ENCODE results near the gene MECR. TPM values are rescaled to one million over a fixed set of nuclear protein-coding genes. Genes with fewer than 3 reads are reported as not detected.

MECR gene
- total RNA-seq, 1 experiment from 2014 or later: 42.9 TPM

- peak overlapping the region; percentile 74 for H3K9ac ChIP-seq (ENCODE audit: low read length)
Observed at GRCh38 chr1:29236712-29237128, 6.0 kb upstream of the MECR start.

More at GRCh38 chr1:29236712-29237128, 6.0 kb upstream of the MECR start:
- H3K27me3 ChIP-seq (ENCODE audit: insufficient read depth, low read length): no peaks in the 10 kb centered on the region
- POLR2A ChIA-PET: no interaction called here
- no peak for ATAC-seq
- peak overlapping the region; percentile 89 to 97 for H3K4me3 ChIP-seq (replicated peaks in 1 of 2; ENCODE audit: low read depth in 1 of 2, low read length in 2 of 2)
- H3K36me3 ChIP-seq (ENCODE audit: control insufficient read depth in 1 of 2, insufficient read depth in 2 of 2, low read length in 2 of 2): no peaks in the 10 kb centered on the region
- H3K79me2 ChIP-seq (ENCODE audit: insufficient read depth, low read length): peaks cover 17% of the 10 kb centered on the region; the same call in 1 of the 2 replicates
- no peak for DNase-seq (ENCODE audit: low read depth, low spot score)
- no peaks in the 10 kb centered on the region for H3K9me3 ChIP-seq (ENCODE audit: control insufficient read depth in 1 of 2, insufficient read depth in 1 of 2, low read depth in 1 of 2, low read length in 2 of 2)
- H3K27ac ChIP-seq (ENCODE audit: low read depth, low read length): peak overlapping the region; percentile 53; the same call in 1 of the 2 replicates
- CTCF ChIA-PET: no interaction called here
- no peaks in the 10 kb centered on the region for H3K9me2 ChIP-seq (ENCODE audit: insufficient read depth)
- intact Hi-C loops (cut with micrococcal nuclease): loop anchor here (2.0 to 10.0 kb wide), 9 partner anchors 138 to 1678 kb away; no protein-coding TSS in a partner anchor
- H2AFZ ChIP-seq (ENCODE audit: low read depth, low read length, poor library complexity, severe bottlenecking): peak overlapping the region; percentile 59
- no TSS peak for BruUV-seq (replicated peaks)
- peak overlapping the region; percentile 99 for H3K4me2 ChIP-seq (ENCODE audit: low read length)
- RAD21 ChIA-PET (ENCODE audit: low non-redundant PET in 1 of 2, low total read pairs in 2 of 2, uncharacterized antibody in 2 of 2, unreplicated experiment in 2 of 2): no interaction called here
- peaks cover 17 to 31% of the 10 kb centered on the region in 2 experiments for H3K4me1 ChIP-seq (ENCODE audit: control insufficient read depth in 1 of 2, insufficient read depth in 2 of 2, low read length in 2 of 2)
- TF ChIP-seq EZH2phosphoT487 (IDR thresholded peaks at IDR 0.05; ENCODE audit: borderline replicate concordance) (no peak), ATF3 (IDR thresholded peaks at IDR 0.05) (no peak), POLR2AphosphoS5 (IDR thresholded peaks at IDR 0.05; ENCODE audit: low read depth, low read length) (no peak; the same call in 1 of the 2 replicates), MAX (IDR thresholded peaks at IDR 0.05) (no peak), ZBTB33 (IDR thresholded peaks at IDR 0.05; ENCODE audit: extremely low read depth, insufficient replicate concordance, low read length) (no peak), RAD21 (IDR thresholded peaks at IDR 0.05; ENCODE audit: low read depth) (no peak), ZFX (IDR thresholded peaks at IDR 0.05) (no peak), ZNF274 (IDR thresholded peaks at IDR 0.05; ENCODE audit: low read depth, low read length) (no peak), CEBPB (IDR thresholded peaks at IDR 0.05; ENCODE audit: low read depth) (no peak), POLR2A (IDR thresholded peaks at IDR 0.05; ENCODE audit: borderline replicate concordance, extremely low read depth, insufficient read depth, insufficient read length) (no peak), SRF (IDR thresholded peaks at IDR 0.05; ENCODE audit: low read depth) (no peak), SIN3A (IDR thresholded peaks at IDR 0.05; ENCODE audit: low read depth) (no peak), CTCF (IDR thresholded peaks at IDR 0.05 in 2 of 3, conservative IDR thresholded peaks at IDR 0.05 in 1 of 3; ENCODE audit: borderline replicate concordance in 1 of 3, insufficient read depth in 1 of 3, low read depth in 2 of 3, low read length in 2 of 3) (no peak), EGR1 (IDR thresholded peaks at IDR 0.05; ENCODE audit: low read depth) (no peak), FOSL1 (IDR thresholded peaks at IDR 0.05; ENCODE audit: low read depth) (no peak), CBX3 (IDR thresholded peaks at IDR 0.05; ENCODE audit: low read depth) (no peak), REST (IDR thresholded peaks at IDR 0.05; ENCODE audit: low read depth) (no peak), TCF7L2 (IDR thresholded peaks at IDR 0.05; ENCODE audit: borderline replicate concordance, extremely low read depth, insufficient read depth, insufficient read length) (no peak), ELF1 (IDR thresholded peaks at IDR 0.05; ENCODE audit: borderline replicate concordance, low read depth) (no peak)
- H4K20me1 ChIP-seq (ENCODE audit: insufficient read depth): no peaks in the 10 kb centered on the region
